Measurements from ENCODE around the gene MGP.

The MGP gene

DNA sequence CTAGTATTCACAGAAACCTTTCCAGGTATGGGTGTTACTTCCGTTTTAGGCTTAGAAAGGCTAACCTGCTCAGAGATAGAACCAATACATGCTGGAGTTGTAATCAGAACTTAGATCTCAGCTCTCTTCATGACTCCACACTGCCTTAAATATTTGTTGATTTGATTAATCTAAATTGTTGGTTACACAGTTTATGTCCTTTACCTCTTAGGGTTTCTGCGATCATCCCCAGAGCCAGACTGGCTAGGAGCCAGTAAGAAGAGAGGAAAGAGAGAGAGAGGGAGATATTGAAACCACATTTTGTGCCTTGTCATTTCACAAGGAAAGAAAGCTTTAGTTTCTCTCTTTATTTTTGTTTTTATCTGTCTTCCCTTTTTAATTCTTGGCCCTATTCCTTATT, 16.8 kb upstream of the MGP start:
- DNase-seq: no peak

- no peak for DNase-seq
Observed at GRCh38 chr12:14901228-14901562, 15.5 kb upstream of the MGP start.

DNA sequence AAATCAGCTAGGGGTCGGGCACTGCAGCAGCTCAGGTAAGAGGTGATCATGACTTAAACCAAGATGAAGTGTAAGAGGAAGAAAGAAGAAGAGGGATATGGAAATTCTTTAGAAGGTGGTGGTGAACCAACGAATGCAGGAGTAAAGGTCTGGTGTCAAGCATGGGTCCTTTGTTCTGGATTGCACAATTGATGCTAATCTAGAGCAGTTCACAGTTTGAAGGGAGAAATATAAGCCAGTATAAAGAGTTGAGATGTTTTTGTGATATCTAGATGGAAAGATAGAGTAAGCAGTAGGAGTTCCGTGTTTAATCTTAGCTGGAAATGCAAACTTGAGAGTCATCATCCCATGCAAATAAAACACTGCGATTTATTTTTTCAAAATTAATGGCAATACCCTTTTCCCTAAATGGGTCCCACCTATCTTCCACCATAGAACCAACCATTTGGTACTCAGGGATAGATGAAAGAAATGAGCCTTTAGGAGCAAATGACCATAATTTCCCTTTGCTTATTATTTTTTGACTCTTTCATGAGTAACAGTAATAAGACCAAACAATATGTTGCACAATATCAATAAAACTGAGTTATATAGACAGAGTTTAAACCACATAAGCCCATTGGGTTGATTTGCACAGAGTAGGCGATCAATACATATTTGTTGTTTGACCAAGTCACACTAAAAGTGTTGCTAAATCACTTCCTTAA, 15.0 kb upstream of the MGP start:
- DNase-seq: no peak

- no peak for DNase-seq
Observed at GRCh38 chr12:14896521-14897169, 11.0 kb upstream of the MGP start.

DNA sequence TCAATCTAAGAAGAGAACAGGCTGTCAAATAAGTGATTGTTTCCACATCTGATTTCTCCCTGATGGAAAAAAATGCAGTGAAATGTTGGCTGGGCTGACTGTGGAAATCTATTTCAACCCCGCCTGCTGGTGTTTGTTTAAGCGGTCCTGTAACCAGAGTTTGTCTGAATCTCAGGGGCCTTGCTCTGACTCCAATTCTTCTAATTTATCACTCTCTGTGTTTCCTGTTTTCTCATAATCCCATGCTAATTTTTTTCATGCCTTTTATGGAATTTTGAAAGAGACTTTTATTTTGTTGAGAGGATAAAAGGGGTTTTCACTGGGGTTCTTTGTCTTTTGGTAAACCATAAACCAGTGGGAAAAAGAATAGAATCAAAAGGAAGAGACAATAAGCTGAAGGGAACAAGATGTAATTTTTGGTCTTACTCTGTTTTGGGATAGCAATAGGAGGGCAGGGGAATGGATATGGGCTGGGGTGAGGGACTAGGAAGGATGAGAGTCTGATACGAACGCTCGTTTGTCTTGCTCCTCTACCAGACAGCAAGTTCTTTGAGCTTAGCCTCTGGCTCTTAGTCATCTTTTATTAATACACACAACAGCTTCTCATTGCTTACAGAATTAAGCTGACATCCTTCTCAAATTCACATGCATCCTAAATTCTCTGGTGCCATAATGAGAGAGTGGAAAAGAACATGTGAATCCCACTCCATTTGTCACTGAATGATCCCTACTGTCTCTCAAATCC, 8.0 kb upstream of the MGP start:
- DNase-seq: no peak

DNA sequence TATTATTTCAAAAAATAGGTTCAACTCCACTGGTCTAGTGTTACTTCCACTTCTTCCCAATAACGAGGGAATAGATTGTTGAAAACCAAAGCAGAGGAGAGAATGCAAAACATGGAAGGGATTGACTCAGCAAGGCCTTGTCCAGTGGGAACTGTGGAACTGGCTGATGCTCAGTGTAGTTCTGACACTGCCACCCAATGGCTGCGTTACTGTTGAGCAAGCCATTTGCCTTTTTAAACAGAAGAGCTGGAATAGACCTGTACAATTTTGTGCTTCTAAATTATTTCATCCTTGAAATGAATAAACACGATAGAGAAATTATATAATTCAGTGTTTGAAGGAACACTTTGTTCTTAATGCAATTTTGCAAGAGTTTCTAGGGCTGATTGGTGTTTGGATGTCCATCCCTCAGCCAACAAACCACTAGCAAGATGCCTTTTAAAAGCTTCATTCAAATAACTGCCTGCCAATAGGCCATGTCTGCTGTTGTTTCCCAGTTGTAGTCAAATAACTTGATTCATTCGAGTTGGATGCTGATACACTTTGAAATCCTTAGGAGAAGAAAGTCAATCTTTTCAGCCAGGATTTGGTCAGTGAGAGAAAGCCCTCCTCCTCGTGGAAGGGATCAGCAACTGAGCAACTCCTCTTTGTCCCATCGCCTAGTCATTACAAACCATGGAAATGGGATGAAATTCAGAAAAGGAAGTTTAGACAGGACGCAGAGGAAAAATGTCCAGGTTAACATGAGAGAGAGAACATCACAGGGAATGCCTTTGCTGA, 7.3 kb upstream of the MGP start:
- no peak for DNase-seq

- no peak for DNase-seq
Observed at GRCh38 chr12:14890701-14891100, 5.0 kb upstream of the MGP start.

DNA sequence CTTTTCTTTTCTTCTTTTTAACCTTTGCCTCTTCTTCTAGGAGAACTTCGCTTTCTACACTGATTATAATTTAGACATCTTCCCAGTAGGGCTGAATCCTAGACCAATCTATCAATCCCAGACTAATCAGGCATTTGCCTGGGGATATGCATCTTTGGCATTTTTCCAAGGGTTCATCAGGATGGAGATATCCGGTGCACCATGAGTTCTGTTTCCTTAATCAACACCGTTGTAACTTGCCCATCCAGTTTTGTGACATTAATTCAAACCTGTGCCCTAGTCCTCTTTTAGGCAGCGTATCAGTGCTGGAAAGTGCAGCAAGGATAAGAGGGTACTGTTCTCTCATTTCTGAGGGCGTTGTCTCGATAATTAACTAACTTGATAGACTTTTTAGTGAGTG, 617 bp upstream of the MGP start:
- no peak for DNase-seq

DNA sequence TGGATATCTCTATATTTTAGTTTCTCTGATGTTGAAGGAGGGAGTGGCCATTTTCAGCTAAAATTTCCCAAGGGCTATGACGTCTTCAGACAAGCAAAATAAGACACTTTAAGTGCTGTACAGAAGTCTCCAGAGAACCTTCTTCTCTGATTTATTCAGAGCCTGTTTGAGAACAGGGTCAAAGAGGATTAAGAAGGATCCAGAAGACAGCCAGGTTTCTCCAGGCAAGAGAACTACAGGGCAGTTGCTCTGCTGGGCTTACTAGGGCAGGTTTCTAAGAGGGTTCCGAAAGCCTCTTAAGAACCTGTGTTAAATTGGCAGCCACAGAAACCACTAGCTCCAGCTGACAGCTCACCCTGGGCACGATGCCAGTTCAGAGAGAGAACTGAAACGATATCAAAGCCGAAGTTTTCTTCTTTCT, 1.2 kb downstream of the MGP start:
- peak; percentile 75 for DNase-seq

GRCh38 chr12:14883686-14884085, 2.0 kb downstream of the MGP start:
- DNase-seq: no peak

- no peak for DNase-seq
Observed at GRCh38 chr12:14880890-14881453, 4.7 kb downstream of the MGP start.

DNA sequence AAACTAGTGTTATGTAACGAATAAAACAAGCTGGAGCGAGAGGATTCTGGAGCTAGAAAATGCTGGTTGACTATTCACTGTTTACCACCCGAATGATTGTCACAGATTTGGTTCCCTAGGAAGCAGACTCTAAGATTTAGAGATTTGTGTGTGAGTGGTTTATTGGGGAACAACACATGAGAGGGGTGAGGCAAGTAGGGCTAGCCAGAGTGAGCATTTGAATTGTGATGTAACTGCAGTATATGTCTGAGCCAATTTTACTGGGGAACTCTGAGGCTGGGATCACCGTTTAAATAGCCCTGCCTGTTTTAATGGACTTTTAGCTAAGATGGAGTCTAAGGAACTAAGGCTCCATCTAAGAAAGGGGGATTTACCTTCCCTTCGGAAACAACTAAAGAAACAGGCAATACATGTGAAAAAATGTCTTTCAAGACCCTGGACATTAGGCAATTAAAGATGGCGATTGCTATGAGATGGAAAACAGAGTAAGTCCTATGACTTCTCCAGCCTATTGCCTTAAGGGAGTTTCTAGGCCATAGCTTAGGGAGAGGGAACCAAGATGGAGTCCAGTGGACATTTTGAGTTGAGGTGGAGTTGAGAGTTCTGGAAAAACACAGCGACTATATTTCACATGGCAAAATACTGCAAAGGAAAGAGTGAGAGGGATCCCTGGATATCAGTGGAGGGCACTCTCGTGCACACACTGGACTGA, 6.3 kb downstream of the MGP start:
- no peak for DNase-seq

DNA sequence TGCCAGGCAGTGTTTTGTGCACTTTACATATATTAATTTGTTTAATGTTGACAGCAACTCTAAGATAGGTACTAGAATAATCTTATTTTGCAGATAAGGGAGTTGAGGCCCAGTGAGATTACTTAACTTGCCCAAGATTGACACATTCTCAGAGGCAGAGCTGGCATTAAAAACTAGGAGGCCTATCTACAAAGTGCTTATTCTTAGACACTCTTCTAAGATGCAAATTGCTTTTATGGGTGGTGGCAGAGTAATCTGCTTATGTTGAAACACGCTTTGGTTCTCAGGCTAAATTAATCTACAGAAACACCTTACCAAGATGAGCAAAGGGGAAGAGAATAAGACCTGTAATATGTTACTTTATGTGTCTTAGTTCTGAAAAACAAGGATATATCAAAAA, 7.2 kb downstream of the MGP start:
- no peak for DNase-seq

GRCh38 chr12:14876833-14877232, 8.8 kb downstream of the MGP start:
- DNase-seq: no peak

DNA sequence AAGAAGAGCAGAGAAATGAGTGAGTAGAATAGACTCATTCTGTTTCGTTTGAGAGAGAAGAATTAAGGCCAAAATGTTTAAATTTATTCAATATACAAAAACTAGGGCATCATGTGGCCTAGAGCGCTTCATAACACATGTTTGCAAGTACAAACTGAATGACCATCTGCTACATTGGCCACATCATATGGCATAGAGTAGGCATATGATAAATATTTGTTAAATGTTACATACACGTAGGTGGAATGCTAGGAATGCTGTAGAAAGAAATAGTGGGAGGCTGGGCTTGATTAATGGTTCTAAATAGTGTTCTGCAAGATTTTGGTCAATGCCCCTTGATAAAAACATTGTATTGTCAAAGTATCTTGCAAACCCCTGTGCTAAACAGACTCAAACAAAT, 10.8 kb downstream of the MGP start:
- DNase-seq: no peak

DNA sequence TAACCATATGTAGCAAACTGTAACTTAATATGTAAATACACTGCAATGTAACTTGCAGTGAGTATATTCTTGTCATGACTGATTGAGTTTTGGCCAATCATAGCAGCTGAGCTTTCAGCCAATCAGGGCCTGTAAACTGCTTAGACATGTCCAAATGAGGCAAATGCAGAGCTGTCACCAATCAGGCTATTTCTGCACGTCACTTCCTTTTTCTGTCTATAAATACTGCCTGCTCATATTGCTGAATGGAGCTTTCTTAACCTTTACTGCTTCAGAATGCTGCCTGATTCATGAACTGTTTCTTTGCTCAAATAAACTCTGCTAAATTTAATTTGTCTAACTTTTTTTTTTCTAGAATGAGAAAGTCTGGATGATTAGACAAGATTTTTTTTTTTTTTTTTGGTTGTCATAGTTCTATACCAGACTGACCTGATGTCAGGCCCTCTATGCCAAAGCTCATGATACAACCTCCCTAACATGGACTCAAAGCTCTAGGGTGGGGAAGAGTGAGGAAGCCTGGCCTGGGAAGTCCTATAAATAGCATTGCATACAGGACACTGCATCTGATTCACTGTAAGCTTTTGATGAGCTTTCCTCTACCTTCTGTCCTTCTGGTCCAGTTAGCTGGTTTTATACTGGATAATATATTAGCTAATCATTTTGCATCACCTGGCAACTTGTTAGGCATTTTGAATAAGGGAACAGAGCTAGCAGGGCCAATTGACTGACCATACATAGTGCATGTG, 12.0 kb downstream of the MGP start:
- no peak for DNase-seq

GRCh38 chr12:14871886-14872285, 13.8 kb downstream of the MGP start:
- DNase-seq: no peak

DNA sequence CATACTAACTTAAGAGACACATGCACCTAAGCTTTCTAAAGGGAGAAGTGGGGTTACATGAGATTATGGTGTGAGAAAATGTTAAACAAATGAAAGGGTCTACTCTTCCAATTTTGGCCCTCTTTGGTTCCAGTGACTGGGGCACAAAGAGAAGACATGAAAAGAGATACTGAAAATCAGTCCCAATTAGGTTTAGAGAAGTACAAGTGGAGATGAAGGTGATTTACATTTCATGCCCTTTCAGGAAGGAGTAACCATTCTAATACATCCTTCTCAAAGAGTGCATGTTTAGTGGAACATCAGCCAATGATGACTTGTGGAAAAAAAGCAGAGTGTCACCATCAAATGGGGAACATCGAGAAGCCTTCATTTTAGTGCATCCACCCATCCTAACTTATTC, 14.4 kb downstream of the MGP start:
- no peak for DNase-seq

- no peak for DNase-seq
Observed at GRCh38 chr12:14868916-14869506, 16.6 kb downstream of the MGP start.

DNA sequence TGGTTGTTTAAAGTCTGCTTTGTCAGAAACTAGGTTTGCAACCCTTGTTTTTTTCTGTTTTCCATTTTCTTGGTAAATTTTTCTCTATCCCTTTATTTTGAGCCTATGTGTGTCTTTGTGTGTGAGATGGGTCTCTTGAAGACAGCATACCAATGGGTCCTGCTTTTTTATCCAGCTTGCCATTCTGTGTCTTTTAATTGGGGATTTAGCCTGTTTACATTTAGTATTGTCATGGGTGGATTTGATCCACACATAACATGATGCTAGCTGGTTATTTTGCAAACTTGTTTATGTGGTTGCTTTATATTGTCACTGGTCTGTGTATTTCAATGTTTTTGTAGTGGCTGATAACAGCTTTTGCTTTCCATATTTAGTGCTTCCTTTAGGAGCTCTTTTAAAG, 25.2 kb downstream of the MGP start:
- no peak for DNase-seq

DNA sequence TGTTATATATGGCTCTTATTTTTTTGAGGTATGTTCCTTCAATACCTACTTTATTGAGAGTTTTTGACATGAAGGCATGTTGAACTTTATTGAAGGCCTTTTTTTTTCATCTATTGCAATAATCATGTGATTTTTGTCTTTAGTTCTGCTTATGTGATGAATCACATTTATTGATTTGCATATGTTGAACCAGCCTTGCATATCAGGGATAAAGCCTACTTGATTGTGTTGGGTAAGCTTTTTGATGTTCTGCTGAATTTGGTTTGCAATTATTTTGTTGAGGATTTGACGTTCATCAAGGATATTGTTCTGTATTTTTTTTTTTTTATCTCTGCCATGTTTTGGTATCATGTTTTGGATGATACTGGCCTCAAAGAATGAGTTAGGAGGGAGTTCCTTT, 27.1 kb downstream of the MGP start:
- DNase-seq: no peak

All from effector CD8-positive, alpha-beta T cell (primary cell).